Raji (cell line): ENCODE results near the gene PCBD1.

Experiments used
- POLR2A ChIP-seq: IDR thresholded peaks from 2 replicates; pipeline ENCODE4 v1.6.1; 2011; ENCODE audit warnings: low read depth, low read length, control low read depth; ENCODE audit not compliant: insufficient read depth

Gene PCBD1

DNA sequence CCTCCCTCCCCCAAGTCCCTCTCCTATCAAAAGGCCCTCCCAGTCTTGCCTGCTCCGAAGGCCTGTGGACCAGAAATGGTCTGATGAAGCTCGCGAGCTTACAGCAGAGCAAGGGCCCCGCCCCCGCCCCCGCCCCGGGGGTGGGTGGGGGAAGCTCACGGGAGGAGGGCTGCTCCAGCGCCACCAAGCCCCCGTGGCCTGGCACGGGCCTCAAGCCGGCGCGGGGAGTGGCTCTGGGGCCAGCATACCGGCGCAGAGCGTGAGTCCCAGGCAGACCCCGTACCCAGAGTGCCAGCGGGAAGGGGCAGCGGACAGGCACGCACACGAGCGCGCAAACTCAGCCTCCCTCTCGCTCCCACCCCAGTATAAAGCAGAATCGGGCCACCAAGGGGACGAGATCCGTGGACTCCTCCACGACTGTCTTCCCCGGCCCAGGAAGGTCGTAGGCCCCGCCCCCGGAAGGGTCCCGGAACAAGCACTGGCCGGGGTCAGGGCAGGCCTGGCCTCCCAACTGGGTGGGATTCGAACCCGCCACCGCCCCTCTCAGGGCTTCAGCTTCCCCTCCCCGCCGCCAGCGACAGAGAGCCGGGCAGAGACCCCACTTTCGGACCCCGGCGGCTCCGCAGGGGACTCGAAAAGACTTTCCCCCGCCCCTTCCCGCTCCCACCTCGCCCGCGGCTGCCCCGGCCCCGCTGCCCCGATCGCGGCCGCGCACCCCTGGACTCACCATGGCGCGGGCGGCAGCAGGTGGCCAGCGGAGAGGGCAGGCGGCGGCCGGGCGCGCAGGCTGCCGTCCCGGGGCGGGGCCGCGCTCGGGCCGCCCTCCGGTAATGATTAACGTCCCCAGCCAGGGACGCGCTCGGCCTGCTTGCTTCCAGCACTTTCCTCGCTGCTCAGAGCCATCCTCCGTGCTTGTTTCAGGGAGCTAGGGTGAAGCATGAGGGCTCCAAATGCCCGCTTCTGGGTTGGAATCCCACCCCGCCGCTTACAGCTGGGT is at the start of gene PCBD1:
Gene PCBD1 (minus strand): TSS at position 762 of the 997 bp plus-strand sequence. CDS start 32 bp downstream, at position 730.
- TF ChIP-seq POLR2A: no peak

DNA sequence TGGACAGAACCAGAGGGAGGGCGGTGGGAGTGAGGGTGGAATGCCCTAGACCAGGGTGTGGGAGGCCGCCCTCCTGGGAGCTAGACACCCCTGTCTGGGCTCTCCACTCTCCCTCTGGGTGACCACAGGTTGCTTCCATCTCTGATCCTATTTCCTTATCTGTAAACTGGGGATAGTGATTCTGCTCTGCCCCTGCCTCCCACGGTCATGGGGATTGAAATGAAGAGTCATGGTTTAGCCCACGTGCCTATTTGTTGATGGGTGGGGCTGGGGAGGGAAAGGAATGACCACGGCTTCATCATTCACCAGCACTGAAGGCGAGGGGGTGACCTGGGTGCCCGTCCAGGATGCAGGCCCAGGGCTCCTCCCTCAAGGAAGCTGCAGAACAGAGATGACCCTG is 49.3 kb upstream of the PCBD1 start:
- no peak for TF ChIP-seq POLR2A

DNA sequence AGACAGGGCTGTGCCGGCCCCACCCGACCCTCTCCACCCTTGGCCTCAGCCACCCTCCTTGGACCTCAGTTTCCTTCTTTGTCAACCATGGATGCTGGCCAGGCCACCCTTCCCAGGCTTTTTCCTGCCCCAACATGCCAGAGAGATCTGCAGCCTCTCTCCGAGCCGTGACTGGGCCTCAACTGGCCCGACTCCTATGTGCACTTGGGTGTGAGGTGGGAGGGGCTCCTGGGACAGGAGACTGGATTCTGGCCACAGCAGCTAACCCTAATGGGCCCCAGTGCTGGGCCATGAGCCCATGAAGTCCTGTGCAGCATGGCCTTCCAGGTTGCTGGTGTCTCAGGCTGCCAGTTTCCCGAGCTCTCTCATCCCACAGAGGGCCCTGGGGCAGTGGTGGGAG is 47.7 kb upstream of the PCBD1 start:
- no peak for TF ChIP-seq POLR2A

DNA sequence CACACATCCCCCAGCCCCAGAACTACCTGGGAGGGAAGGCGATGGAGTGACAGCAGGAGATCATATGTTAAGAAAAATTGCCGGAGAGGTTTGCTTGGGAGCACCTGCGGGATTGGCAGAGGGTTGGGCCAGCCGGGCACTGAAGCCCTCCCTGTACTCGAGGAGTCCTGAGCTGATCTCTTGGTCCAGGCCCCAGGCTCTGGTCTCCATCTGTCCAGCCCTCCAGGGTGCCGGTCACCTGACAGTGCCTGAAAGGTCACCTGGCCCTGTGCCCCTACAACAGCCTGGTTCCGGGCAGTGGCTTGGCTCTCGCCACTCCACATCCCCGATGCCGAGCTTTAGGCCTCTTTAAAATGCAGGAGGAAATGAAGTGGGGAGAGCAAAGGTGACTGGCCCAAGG is 47.3 kb upstream of the PCBD1 start:
- TF ChIP-seq POLR2A: no peak

DNA sequence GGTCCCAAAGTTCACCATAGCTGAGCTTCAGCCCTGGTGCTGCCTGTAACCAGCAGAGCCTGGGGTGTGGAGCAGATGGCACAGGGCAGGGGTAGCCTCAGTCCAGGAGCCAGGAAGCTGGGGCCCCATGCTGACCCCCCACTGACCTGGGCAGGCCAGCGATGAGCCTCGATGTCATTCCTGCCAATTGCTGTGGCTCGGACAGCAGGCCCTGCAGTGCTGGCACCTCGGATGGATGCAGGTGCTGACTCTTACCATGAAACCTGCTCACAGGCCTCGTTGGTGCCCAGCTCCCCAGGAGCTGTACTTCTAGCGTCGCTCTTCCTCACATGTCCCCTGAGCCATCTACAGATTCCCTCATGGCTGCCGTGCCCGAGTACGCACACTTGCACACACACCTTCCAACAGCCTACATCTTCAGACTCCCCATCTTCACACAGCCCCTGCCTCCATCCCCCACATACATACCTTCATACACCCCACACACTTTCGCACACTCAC is 46.8 kb upstream of the PCBD1 start:
- no peak for TF ChIP-seq POLR2A

DNA sequence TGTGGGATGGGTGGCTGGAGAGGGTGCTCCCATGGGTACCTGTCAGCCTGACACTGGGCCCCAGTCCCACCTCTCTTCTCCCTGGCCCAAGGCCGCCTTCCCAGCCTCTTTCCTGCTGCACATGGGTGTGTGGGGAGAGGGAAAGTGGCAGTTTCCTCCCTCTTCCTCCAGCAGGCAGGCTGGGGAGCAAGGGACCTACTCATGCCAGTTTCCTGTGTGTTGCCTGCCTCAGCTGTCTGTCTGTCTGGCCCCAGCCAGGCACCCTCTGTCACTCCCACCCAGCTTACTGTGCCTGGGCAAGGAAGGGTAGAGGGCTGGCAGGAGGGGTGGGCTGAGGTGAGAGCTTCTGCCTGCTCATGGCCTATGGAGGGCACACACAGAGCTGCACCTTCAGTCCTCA is 46.3 kb upstream of the PCBD1 start:
- no peak for TF ChIP-seq POLR2A

DNA sequence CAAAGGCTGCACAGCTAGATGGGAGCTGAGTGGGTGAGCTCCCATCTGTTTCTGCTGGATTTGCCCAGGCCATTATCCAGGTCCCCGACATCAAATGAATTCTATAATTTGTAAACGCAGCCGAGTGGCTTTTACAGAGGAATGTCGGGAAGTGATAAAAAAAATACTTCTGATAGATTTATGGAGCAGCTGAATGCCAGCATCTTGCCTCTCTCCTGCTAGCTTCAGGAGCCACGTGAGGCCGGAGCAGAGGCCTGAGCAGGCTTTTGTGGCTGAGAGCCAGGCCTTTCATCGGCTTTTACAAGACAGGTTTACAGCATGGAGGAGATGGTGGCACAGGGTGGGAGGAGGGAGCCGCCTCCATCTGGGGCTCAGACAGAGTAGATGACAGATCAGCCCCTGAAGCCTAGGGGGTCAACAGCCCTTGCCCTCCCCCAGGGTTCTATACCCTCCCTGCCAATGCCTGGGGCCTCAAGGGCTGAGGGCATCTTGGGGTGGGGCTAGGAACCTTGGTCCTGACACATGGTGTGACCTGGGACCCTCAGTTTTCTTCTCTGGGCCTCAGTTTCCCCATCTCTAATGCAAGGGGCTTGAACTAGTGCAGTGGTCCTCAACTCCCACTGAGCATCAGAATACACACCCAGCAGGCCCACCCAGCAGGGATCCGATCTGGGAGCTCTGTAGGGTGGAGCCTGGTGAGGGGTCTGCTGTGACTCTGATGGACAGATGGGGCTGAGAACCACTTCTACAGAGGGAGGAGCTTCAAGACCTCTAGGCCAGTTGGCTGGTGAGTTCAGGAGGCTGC is 44.2 kb upstream of the PCBD1 start:
- no peak for TF ChIP-seq POLR2A

DNA sequence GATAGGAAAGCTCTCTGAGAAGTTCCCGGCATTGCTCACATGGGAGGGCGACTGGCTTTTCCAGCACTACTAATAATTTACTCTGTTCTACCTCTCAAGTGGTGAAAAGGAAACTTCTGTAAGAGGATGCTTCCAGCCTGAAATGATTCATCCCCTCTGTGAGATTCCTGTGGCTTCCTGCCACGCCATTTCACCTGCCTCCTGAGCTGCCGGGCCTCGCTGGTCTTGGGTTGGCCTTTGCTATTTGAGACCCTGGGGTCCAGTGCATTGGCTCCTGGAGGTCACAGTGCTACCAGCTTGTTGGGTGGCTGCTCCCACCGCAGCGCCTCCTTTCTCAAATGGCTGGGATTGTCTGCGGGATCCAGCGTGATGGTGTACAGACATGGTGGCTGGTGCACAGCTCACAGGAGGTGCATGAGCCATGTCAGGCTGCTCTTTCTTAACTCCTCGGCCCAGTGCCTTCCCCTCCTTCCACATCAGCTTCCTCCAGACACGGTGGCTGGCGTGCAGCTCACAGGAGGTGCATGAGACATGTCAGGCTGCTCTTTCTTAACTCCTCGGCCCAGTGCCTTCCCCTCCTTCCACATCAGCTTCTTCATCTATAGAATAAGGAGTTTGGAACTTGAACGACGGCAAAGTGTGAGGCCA is 42.9 kb upstream of the PCBD1 start:
- TF ChIP-seq POLR2A: no peak

DNA sequence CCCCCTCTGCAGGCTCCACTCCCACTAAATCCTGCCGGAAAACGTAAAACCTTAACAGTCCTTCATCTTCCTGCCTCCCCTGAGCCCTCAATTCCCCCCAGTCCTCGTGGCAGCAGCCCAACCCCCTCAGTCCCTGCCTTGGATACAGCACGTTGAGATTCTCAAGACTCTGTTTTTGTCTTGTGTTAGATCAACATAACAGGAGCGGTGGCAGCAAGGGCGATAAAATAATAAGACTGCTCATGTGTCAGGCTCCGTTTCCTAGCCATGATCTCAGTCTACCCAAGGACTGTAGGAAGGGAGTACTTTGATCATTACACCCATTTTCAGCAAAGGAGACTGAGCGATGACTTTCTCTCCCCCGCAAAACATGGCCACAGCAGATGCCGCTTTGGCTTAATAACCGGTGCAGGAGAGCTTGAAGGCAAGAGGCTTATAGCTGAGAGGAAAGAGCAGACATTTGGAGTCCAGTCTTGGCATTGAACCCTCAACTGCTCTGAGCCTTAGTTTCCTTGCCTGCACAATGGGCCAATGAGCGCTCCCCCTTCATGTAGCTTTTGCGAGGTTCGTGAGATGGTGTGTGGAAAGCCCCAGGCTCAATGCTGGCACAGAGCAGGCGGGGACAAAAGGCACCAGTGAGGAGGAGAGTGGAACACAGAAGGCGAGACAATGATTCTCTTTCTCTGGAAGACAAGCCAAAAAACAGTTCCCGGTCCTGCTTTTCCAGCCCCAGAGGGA is 42.1 kb upstream of the PCBD1 start:
- no peak for TF ChIP-seq POLR2A

DNA sequence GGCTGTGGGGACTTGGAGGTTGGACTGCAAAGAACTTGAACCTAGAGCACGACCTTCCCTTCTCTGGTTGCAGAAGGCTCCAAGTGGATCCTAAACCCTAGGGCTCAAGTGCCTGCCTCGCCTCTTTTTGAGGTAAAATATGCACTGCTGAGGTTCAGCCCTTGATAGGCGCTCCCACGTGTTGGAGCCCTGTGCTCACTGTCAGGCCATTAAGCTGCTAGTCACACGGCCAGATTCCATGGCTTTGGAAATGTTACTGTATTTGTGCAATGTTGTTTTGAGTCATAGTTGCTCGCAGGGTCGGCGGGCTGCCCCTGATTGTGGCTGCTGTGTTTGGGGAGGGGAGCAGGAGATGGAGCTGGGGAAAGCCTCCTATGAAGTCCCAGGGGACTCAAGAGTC is 39.8 kb upstream of the PCBD1 start:
- no peak for TF ChIP-seq POLR2A

DNA sequence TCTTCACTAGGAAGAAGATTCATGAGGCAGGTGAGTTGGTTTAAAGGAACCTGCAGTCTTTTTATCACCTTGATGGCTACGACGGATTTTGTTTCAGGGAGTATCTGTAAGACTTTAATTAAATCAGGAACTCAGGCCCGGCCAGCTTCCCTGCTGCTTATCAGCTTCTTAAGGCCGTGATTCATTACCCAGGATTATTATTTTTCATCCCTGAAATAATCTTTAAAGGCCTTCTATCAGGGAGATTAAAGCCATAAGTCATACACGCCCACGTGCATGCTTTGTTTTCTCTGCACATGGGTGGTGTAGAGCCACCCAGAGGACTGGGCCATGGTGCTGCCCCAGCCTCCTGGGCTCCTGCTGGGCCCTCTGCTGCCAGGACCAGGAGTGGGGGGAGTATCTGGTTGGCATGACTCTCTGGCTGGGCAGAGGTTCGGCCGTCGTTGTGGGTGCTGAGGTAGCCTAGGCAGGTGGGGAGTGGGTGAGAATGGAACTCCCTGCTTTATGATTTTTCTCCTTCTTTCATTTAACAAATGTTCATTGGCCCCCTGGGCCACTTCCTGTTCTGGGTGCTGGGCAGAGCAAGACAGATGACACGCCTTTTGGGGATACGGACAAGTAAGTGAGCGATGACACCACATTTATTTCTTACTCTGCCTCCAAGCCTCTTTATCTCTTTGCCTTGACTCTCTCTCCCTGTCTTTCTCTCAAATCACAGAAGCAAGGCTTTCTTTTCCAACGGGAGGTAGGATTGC is 39.0 kb upstream of the PCBD1 start:
- no peak for TF ChIP-seq POLR2A

DNA sequence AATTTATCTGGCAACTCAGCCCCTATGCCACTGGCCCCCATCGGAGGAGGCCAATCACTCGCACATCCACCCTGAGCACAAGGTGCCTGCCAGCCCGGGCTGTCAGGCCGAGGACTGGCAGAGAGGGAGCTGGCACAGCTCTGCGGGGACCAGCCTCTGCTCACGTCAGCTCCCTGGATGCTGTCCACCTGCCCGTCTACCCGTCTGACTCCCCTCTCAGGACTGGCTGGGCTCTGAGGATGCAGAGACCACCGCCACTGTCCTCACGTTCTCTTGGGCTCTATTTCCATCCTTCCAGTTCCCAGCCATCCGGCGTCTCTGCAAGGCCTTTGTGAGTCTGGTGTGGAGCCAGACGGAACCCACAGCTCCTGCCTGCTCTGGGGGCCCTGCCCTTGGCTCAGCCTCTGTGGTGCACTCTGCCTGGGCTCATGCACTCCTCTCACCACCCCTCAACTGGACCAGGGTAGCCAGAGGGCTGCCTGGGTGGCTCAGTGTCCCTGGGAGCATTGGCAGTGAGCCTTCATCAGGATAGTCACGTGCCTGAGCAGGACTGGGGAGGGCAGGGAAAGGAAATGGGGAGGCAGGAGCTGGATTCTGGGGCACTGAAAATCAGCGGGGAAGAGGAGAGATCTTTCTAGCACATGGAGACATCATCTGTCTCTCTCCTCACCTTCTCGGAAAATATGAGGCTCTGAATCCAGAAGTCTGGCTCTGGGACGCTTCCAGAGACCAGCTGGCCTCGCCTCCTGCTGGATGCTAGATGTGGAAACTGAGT is 38.0 kb upstream of the PCBD1 start:
- TF ChIP-seq POLR2A: no peak
